ENCODE results near the gene YAP1.

The YAP1 gene

GRCh38 chr11:102279641-102280170 lies 169.5 kb downstream of the YAP1 start:
- no peak for DNase-seq (ENCODE audit: low spot score)

DNA sequence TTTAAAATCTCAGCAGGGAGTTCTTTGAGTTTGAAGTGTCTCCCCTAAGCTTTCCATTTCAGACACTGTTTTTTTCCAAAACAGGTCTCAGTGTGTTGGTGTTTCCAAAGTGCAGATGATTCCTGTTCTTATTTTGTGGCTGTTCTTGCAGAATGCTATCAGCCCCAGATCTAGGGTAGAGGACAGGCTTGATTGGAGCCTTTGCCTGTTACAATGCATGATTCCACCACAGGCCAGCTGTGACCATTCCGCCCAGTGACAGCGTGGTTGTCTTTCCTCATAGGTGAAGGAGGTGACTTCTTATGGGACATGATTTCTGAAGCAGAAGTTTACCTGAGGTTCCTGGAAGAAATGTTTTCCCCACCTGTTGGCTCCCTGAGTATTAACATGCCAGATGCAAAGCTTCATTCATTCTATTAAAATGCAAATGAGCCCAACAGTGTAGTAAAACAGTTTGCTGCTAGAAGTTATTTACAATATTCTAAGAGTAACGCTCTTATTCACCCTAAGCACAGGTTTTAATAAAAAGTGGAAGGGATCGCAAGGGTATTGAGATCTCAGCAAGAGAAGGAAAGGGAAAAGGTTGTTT lies 170.1 kb downstream of the YAP1 start:
- DNase-seq (ENCODE audit: low spot score), result no peak

Measured in CD4-positive, alpha-beta T cell treated with Interleukin-6 at 100 ng/mL for 8 hours (primary cell).